GM19328 (cell line): ENCODE data around the gene GALNT10.

Experiments
- ATAC-seq: cut with Tn5 transposase; IDR thresholded peaks from one replicate; pipeline ENCODE4 v1.9.1; 2021; ENCODE audit warnings: mild to moderate bottlenecking, moderate library complexity; ENCODE audit not compliant: unreplicated experiment

The GALNT10 gene

DNA sequence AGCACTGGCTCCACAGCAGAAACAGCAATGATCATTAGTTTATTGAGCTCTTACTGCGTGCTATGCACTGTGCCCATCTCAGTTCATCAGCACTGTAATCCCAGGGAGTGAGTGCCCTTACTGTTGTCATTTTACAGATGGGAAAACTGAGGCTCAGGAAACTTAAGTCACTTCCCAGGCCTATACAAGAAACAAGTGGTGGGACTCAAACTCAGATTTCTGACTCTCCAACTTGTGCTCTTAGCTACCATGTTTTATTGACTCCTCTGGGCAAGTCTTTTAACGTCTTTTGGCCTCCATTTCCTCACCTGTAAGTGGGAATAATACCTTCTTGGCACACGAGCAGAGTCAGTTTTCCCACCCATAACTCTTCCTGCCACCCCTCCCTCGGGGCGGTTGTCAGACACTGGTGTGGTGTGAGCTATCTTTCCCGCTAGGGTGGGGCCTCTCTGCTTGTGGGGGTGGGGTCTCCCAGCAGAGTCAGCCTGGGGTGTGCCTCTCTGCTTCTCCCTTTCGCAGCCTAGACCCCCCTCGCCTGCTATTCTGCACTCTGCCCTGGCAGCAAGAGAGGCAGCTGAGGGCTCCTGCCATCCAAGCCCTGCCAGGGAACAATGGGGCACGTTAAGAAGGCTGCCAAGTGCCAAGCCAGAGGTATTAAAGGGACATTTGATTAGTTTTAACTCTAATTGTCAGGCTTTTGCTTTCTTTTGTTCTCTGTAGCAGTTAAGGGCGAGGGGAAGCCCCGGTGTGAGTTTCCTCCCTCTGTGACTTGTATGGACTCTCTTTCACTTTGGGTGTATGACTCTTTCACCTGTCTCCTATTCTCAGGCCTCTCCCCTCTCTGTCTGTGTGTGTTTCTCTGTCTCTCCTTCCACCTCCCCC lies 12.1 kb downstream of the GALNT10 start:
- peak; percentile 69 for ATAC-seq

DNA sequence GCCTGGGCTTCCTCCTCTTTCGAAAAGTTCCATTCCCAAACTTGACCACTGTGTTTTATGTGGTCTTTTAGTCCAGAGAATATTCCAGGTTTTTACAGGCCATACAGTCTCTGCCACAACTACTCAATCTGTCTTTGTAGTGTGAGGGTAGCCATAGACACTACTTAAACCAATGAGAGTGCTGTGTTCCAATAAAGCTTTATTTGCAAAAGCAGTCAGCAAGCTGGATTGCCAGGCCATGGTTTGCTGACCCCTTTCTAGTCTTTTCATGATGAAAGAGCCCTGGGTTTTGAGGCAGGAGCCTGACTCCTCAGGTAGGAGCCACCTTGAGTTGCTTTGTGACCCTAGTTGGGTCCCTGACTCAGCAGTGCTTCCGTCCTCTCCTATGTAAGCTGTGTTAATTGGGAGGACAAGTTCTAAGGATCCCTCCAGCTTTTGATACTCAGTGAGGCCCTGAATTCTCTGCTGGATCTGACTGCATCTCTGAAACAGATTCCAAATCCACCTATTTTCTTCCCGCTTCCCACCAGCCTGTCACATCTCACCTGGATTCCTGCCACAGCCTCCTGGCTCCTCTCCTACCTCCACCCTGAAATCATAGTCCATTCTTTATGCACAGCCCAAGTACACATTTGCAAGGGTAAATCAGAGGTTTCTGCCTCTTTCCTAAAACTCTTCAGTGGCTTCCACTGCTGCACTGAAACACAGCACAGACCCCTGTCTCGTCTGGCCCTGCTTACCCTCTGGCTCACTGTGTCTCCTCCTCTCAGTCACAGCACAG lies 13.5 kb downstream of the GALNT10 start:
- ATAC-seq, result no peak

DNA sequence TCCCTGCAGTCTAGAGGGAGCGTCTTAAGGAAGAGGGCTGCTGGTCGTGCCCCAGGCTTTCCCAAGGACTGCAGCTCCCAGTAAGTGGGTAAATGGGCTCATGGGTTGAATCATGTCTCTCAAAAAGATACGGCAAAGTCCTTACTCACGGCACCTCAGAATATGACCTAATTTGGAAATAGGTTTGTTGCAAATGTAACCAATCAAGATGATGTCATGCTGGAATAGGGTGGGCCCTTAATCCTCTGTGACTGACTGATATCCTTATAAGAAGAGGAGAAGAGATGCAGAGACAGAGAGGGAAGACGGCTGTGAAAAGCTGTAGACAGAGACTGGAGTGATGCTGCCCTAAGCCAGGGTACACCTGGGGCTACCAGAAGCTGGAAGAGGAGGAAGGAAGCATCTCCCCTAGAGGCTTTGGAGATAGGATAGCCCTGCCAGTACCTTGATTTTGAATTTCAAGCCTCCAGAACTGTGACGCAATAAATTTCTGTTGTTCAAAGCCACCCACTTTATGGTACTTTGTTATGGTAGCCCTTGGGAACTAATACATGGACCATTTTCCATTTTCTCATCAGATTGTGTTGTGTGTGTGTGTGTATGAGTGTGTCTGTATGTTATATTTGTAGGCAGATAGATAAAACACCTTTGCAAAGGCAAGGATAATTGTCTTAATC lies 15.0 kb downstream of the GALNT10 start:
- no peak for ATAC-seq

GRCh38 chr5:154206311-154206710 lies 15.8 kb downstream of the GALNT10 start:
- no peak for ATAC-seq

GRCh38 chr5:154207204-154207603 lies 16.7 kb downstream of the GALNT10 start:
- no peak for ATAC-seq

DNA sequence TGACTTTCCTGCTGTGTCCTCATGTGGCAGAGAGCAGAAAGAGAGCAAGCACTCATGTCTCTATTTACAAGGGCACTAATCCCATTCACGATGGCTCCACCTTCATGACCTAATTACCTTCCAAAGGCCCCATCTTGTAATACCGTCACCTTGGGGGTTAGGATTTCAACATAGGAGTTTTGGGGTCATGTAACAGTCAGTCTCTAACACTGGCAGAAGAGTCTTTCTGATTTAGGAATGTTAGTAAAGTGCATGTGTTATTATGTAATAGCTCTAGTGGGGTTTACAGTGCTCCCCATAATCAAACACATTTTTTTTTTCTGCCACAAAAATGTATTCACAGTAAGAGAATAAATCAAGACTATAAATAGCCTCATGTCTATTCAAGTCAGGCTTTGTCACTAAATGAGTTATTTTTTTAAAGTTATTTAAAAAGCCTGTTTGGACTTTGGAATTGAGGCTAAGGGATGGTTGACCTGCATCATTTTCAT lies 19.1 kb downstream of the GALNT10 start:
- no peak for ATAC-seq

DNA sequence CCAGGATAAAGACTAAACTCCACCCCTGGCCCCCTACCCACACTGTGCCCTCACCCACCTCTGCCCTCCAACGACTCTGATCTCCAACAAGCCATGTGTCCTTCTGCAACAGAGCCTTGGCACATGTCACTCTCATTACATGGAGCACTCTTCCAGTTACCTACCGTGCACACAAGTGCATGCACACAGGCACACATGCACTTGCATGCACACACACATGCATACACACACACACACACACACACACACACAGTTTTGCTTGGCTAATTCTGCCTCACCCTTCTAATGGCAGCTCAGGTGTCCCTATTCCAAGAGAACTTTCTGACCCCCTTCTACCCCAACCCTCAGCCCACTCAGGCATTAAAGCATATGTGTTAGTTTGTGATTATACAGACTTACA lies 19.6 kb downstream of the GALNT10 start:
- no peak for ATAC-seq

GRCh38 chr5:154211641-154212390 lies 21.3 kb downstream of the GALNT10 start:
- ATAC-seq, result no peak

DNA sequence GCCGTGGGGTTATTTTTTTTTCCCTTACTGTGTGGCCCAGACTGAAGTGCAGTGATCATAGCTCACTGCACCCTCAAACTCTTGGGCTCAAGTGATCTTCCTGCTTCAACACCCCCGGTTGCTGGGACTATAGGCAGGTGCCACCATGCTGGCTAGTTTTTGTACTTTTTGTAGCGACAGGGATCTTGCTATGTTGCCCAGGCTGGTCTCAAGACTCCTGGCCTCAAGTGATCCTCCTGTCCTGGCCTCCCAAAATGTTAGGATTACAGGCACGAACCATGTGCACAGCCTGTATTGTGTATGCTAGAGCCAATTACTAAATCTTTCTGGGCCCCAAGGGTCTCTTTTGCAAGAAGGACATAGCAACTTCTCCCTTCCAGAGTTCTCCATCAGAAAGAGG lies 23.1 kb downstream of the GALNT10 start:
- ATAC-seq, result no peak

DNA sequence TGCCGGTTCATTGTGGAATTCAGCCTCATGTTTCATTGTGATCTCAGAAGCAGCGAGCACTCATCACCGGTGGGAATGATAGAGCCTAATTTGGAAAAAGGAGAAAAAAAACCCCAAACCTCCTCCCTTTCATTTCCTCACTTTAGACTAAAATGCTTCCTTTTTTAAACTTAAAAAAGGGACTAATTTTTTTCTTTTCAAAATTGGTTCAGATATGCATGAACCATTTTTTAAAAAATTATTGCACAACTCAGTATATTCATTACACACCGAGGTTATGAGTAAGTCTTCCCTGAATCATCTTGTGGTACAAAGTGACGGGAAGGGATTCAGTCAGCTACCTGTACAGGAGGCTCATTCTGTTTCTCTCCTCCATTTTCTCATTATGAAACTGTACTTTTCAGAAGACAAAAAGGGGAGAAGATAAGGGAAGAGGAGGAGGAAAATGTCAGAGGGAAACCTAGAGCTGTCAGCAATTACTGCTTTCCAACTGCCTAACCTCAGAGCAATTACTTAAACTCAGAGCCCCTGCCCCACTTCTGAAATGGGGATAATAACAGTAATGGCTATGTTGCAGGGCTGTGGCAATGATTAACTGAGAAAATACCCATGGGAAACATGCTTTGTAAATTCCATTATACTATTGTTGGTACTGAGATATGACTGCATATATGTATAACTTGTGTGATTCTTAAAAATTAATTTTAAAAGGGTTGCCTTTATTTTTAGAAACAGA lies 24.0 kb downstream of the GALNT10 start:
- ATAC-seq, result no peak

DNA sequence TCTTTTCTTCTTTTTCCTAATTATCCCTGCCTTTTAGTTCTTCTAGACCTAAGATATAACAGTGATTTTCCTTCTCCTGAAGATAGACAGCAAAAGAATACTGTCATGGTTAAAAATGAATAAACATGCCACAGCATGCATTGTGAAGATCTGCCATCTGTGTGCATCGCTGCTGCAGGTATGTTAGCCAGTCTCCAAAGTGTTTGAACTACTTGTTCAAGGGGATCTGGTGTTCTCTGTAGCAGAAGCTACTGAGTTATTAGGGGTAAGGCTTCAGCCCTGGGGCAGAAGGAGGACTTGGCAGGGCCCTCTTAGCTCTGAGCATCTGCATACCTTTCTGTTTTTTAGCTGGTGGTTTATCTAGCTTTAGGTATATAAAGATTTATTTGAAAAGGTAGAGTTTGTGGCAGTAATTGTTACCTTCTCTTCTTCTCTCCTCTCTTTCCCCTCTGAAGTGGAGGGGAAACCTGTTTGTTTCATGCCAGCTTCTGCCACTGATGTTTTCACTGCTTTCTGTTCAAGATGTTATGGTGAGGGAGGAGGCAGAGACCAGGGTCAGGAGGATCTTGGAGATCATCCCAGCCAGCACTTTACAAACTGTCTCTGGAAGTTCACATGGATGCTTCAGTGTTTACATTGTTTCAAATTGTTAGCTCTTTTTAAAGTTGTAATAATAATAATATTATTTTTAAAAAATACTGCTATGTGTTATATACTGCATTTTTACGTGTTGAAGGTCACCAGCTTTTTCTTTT lies 25.2 kb downstream of the GALNT10 start:
- ATAC-seq, result no peak

GRCh38 chr5:154217462-154217861 lies 26.9 kb downstream of the GALNT10 start:
- ATAC-seq, result no peak

GRCh38 chr5:154218786-154219185 lies 28.3 kb downstream of the GALNT10 start:
- no peak for ATAC-seq

DNA sequence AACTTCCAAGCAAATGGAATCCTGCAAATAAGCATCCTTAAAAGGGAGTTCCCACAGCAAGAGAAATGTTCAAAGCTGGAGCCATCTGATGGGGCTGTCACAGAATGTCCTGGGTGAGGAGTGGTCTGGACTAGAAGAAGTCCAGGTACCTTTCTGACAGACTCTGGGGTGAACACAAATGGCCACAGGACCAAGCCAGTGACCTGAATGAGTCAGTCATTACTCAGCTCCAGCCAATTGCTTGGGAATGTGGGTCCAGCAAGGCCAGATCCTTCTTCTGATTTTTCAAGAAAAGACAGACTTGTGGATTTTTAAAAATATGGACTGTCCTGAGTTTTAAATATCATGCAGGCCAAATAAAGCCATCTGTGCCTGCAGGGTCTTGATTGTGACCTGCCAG lies 30.1 kb downstream of the GALNT10 start:
- ATAC-seq, result no peak

DNA sequence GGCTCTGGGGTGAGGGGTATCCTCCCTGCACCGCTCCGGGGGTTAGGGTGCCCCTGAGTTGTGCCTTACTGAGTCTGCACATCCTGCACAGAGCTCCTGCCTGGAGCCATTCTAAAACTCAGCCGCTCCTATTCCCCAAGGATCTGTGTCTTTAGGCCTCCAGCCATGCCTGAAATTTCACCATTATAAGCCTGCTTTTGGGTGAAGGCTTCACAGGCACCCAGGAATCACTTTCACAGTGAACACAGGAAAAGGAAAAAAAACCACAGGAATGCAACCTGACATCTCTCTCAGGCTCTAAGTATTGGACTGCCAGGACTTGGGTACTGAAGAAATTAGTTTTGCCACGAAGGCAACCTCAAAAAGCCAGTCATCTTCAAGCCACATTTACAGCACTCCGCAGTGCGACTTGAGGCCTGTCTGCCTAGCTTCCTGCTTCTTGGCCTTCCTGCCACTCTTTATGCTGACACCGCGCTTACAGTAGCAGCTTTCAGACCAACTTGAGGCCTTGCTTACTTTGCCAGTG lies 30.9 kb downstream of the GALNT10 start:
- ATAC-seq, result peak; percentile 58

GRCh38 chr5:154222414-154222813 lies 31.9 kb downstream of the GALNT10 start:
- ATAC-seq, result no peak

DNA sequence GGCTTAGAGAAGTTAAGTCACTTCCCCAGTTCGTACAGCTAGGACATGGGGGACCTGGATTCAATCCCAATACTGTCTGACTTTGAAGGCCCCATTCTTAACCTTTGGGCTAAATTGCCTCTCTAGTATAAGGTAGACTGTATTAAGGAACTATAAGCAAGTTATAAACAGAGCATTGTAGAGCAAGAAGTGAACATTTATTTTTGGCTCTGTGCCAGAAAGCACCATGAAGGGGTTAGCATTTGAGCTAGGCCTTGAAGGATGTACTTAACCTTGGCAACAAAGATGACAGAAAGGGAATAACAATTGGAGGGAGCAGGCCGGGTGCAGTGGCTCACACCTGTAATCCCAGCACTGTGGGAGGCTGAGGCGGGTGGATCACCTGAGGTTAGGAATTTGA lies 32.8 kb downstream of the GALNT10 start:
- no peak for ATAC-seq

GRCh38 chr5:154227090-154227489 lies 36.6 kb downstream of the GALNT10 start:
- ATAC-seq, result no peak

- peak; percentile 88 for ATAC-seq
These were observed 38.2 kb downstream of the GALNT10 start for GRCh38 chr5:154228696-154229095.
